HepG2 (cell line): ENCODE measurements around the gene CTU1. TPM values are rescaled to one million over a fixed set of nuclear protein-coding genes. Genes with fewer than 3 reads are reported as not detected.

Experiments
- ATAC-seq: fragments of 200-7000 bp; cut with Tn5 transposase; 3 replicates; pipeline ENCODE4 v1.9.1; 2020; ENCODE audit warnings: mild to moderate bottlenecking, moderate library complexity
- BruUV-seq: library from RNA; stranded (reverse); fragments of 400-500 nt; replicated peaks from 2 replicates; lab custom pipeline; 2021; lab: Mats Ljungman, UMichigan
- CTCF ChIA-PET: fragments of 300-600 bp; formaldehyde crosslinking; extraction: SDS; loops from one replicate; lab custom pipeline; 2021; ENCODE audit warnings: low total read pairs, inconsistent platforms, low intra/inter-chr PET ratio; lab: Yijun Ruan, JAX
- POLR2A ChIA-PET: fragments of 350-600 bp; sonication (Branson Sonifier 250); formaldehyde crosslinking; loops from one replicate; lab custom pipeline; 2020; ENCODE audit warnings: antibody characterized with exemption, inconsistent platforms; lab: Yijun Ruan, JAX
- DNase-seq: peaks from one replicate; pipeline ENCODE4 v3.0.0-alpha.2; 2015; ENCODE audit warnings: low spot score
- FAIRE-seq: peaks from 3 replicates; lab custom pipeline; 2011; peaks lifted over from hg19 to GRCh38; lab: Jason Lieb, UNC
- H2AFZ ChIP-seq: one replicate; pipeline ENCODE4 v1.6.1; 2011; ENCODE audit warnings: low read length, inconsistent platforms
- H3K27ac ChIP-seq: fragments of 300-600 bp; 3 replicates; pipeline ENCODE4 v1.8.0; 2011; ENCODE audit warnings: mixed run types, mild to moderate bottlenecking, mixed read lengths, low read length, inconsistent platforms; ENCODE audit not compliant: insufficient read depth; ENCODE audit errors: extremely low read length
- H3K27me3 ChIP-seq, 2 experiments: fragments of 200-600 bp in 1 of 2; 2 replicates in 1 of 2; 3 replicates in 1 of 2; pipeline versions ENCODE4 v1.6.0 to v1.8.0; 2011; ENCODE audit warnings: low read length in 2 of 2, mild to moderate bottlenecking in 2 of 2, moderate library complexity in 2 of 2, inconsistent platforms in 1 of 2; ENCODE audit not compliant: insufficient read depth in 2 of 2, control insufficient read depth in 1 of 2
- H3K36me3 ChIP-seq, 2 experiments: fragments of 200-600 bp in 1 of 2; replicated peaks in 1 of 2; 2 replicates in 1 of 2; 3 replicates in 1 of 2; pipeline versions ENCODE4 v1.5.1 to v1.8.0; 2011; ENCODE audit warnings: low read length in 2 of 2, inconsistent platforms in 1 of 2; ENCODE audit not compliant: insufficient read depth in 2 of 2, control insufficient read depth in 1 of 2
- H3K4me1 ChIP-seq: 2 replicates; pipeline ENCODE4 v1.5.1; 2012; ENCODE audit warnings: low read length, inconsistent platforms; ENCODE audit not compliant: insufficient read depth
- H3K4me2 ChIP-seq: 2 replicates; pipeline ENCODE4 v1.6.0; 2011; ENCODE audit warnings: low read depth, low read length, inconsistent platforms
- H3K4me3 ChIP-seq, 3 experiments: fragments of 200-600 bp in 1 of 3; sonication (generic), shearing (Covaris generic) in 1 of 3; replicated peaks in 1 of 3; 2 replicates each; pipeline ENCODE4 v1.5.1; 2011 to 2016; ENCODE audit warnings: low read length in 3 of 3, inconsistent platforms in 2 of 3, low read depth in 2 of 3, mild to moderate bottlenecking in 2 of 3, control low read depth in 1 of 3, mixed read lengths in 1 of 3; ENCODE audit not compliant: insufficient read depth in 1 of 3
- H3K79me2 ChIP-seq: one replicate; pipeline ENCODE4 v1.6.1; 2011; ENCODE audit warnings: low read length, inconsistent platforms; ENCODE audit not compliant: insufficient read depth
- H3K9ac ChIP-seq: 2 replicates; pipeline ENCODE4 v1.6.0; 2011; ENCODE audit warnings: mild to moderate bottlenecking, low read depth, low read length, inconsistent platforms; ENCODE audit not compliant: insufficient read depth
- H3K9me3 ChIP-seq: 2 replicates; pipeline ENCODE4 v1.5.1; 2012; ENCODE audit warnings: mild to moderate bottlenecking, low read length
- H4K20me1 ChIP-seq: 2 replicates; pipeline ENCODE4 v1.6.0; 2011; ENCODE audit warnings: inconsistent platforms, mild to moderate bottlenecking, low read length, moderate library complexity; ENCODE audit not compliant: insufficient read depth
- ARID5B ChIP-seq: IDR thresholded peaks from 2 replicates; pipeline ENCODE4 v1.4.0; 2020; ENCODE audit warnings: mild to moderate bottlenecking, missing genetic modification reagents
- CERS6 ChIP-seq: sonication (generic); formaldehyde crosslinking; IDR thresholded peaks from 2 replicates; pipeline ENCODE4 v1.5.0; 2020; ENCODE audit warnings: missing genetic modification reagents
- CSRNP1 ChIP-seq: sonication (generic); formaldehyde crosslinking; IDR thresholded peaks from 2 replicates; pipeline ENCODE4 v1.8.1; 2023; ENCODE audit warnings: mild to moderate bottlenecking, missing genetic modification reagents
- DMTF1 ChIP-seq: sonication (generic); formaldehyde crosslinking; IDR thresholded peaks from 2 replicates; pipeline ENCODE4 v1.4.0; 2020; ENCODE audit warnings: mild to moderate bottlenecking, missing genetic modification reagents
- ETV5 ChIP-seq: IDR thresholded peaks from 2 replicates; pipeline ENCODE4 v1.6.1; 2018; ENCODE audit warnings: missing biosample characterization, missing genetic modification reagents, inconsistent platforms, borderline replicate concordance
- SALL1 ChIP-seq: sonication (generic); formaldehyde crosslinking; IDR thresholded peaks from 2 replicates; pipeline ENCODE4 v1.8.0; 2022; ENCODE audit warnings: mild to moderate bottlenecking, missing genetic modification reagents
- SOX5 ChIP-seq: IDR thresholded peaks from 2 replicates; pipeline ENCODE4 v1.6.1; 2016; ENCODE audit warnings: borderline replicate concordance
- TFDP1 ChIP-seq: IDR thresholded peaks from 2 replicates; pipeline ENCODE4 v1.6.1; 2016; ENCODE audit warnings: missing compliant biosample characterization, missing genetic modification reagents, borderline replicate concordance
- THAP8 ChIP-seq: sonication (generic); formaldehyde crosslinking; IDR thresholded peaks from 2 replicates; pipeline ENCODE4 v1.5.1; 2020; ENCODE audit warnings: missing genetic modification reagents, mild to moderate bottlenecking, borderline replicate concordance
- ZFP90 ChIP-seq: sonication (generic); formaldehyde crosslinking; IDR thresholded peaks from 2 replicates; pipeline ENCODE4 v1.8.0; 2022; ENCODE audit warnings: missing genetic modification reagents, mild to moderate bottlenecking, inconsistent platforms, borderline replicate concordance
- ZNF776 ChIP-seq: sonication (generic); formaldehyde crosslinking; IDR thresholded peaks from 2 replicates; pipeline ENCODE4 v1.4.0; 2020; ENCODE audit warnings: mild to moderate bottlenecking, missing genetic modification reagents
- ZNF781 ChIP-seq: sonication (generic); formaldehyde crosslinking; IDR thresholded peaks from 2 replicates; pipeline ENCODE4 v1.5.1; 2020; ENCODE audit warnings: borderline replicate concordance, mild to moderate bottlenecking, missing genetic modification reagents; ENCODE audit errors: not compliant biosample characterization
- ZSCAN22 ChIP-seq: sonication (generic); formaldehyde crosslinking; IDR thresholded peaks from 2 replicates; pipeline ENCODE4 v1.4.0; 2020; ENCODE audit warnings: mild to moderate bottlenecking, missing genetic modification reagents
- WGBS: methylation state at CpG from one replicate; pipeline ENCODE4 v1.1.6; 2017; ENCODE audit warnings: low lambda C conversion rate; 5-methylcytosine and 5-hydroxymethylcytosine counted together
- in situ Hi-C: cut with HindIII; loops from 2 replicates; pipeline ENCODE4 v1.10.0; 2017; ENCODE audit warnings: low pct_unique_long_range_greater_than_20kb; ENCODE audit not compliant: extremely low pct_ligation_motif_present
- intact Hi-C: fragments of 100-400 bp; cut with micrococcal nuclease; formaldehyde crosslinking; loops from one replicate; pipeline ENCODE4 v1.10.0; 2022; ENCODE audit not compliant: unreplicated experiment
- polyA plus RNA-seq, 8 experiments: library from polyadenylated mRNA; depleted of rRNA in 3 of 8; stranded (reverse) in 7 of 8; unstranded in 1 of 8; fragments of >200 nt; fragmentation: Illumina TruSeq in 4 of 8; extraction: Trizol in 4 of 8; gene quantifications; 2 replicates each; pipeline versions ENCODE4 v1.2.1 to v1.2.3, GENCODE V29; 2011 to 2016; ENCODE audit warnings: low read depth in 4 of 8, missing spikeins in 1 of 8, mixed read lengths in 1 of 8; ENCODE audit not compliant: insufficient read depth in 1 of 8
- total RNA-seq, 5 experiments: library from RNA; depleted of rRNA; stranded (reverse); fragments of >200 nt; fragmentation: Illumina TruSeq; extraction: Trizol; gene quantifications; 2 replicates each; pipeline ENCODE4 v1.2.3, GENCODE V29; 2016; ENCODE audit warnings: low read depth in 1 of 5

Gene CTU1
- total and polyA plus RNA-seq, 2 of the 13 experiments (the other 11 are each of a cell fraction or from before 2014, with no cell fraction given): 1.9 to 2.9 TPM

- no peaks in the 10 kb centered on the region for H3K4me1 ChIP-seq
- H2AFZ ChIP-seq: no peak overlapping the region
- no peak overlapping the region for H3K27ac ChIP-seq
- no TSS peak for BruUV-seq
- H4K20me1 ChIP-seq: no peaks in the 10 kb centered on the region
- ChIA-PET CTCF (no interaction called here), POLR2A (no interaction called here)
- intact Hi-C loops (no loop called here), in situ Hi-C loops (no loop called here)
- no peak overlapping the region for H3K4me3 ChIP-seq
- no peaks in the 10 kb centered on the region for H3K79me2 ChIP-seq
- H3K9me3 ChIP-seq: no peaks in the 10 kb centered on the region
- ATAC-seq (no peak), FAIRE-seq (no peak), DNase-seq (no peak)
- no peaks in the 10 kb centered on the region for H3K36me3 ChIP-seq
- WGBS: 2% methylated on average over 3 of the region's 6 CpGs
- no peak overlapping the region for H3K9ac ChIP-seq
- H3K4me2 ChIP-seq: no peak overlapping the region
- peaks cover 4 to 54% of the 10 kb centered on the region in 2 experiments; a peak in 4 of 5 replicates for H3K27me3 ChIP-seq
- TF ChIP-seq SALL1 (no peak), ETV5 (no peak), ZSCAN22 (CRISPR knock-in tag) (no peak), DMTF1 (CRISPR knock-in tag) (no peak), TFDP1 (CRISPR knock-in tag) (no peak), ZNF776 (CRISPR knock-in tag) (no peak), ZNF781 (CRISPR knock-in tag) (no peak), SOX5 (no peak), THAP8 (CRISPR knock-in tag) (no peak), CSRNP1 (CRISPR knock-in tag) (no peak), ARID5B (no peak), ZFP90 (CRISPR knock-in tag) (no peak), CERS6 (CRISPR knock-in tag) (no peak)
These were observed 30.4 kb upstream of the CTU1 start for GRCh38 chr19:51138549-51138979.
